Left ventricle myocardium inferior (tissue), 1 donor: ENCODE measurements around the gene ZPR1. TPM values are rescaled to one million over a fixed set of nuclear protein-coding genes. Genes with fewer than 3 reads are reported as not detected.

Experiments
- DNase-seq: peaks from one replicate; pipeline ENCODE4 v3.0.0-alpha.2; 2020
- H3K27ac ChIP-seq: fragments of 200-600 bp; replicated peaks from 2 replicates; pipeline ENCODE4 v1.8.0; 2021
- H3K27me3 ChIP-seq: fragments of 200-600 bp; 2 replicates; pipeline ENCODE4 v1.8.0; 2021; ENCODE audit warnings: low read depth
- H3K36me3 ChIP-seq: fragments of 200-600 bp; 2 replicates; pipeline ENCODE4 v1.8.0; 2021
- H3K4me1 ChIP-seq: fragments of 200-600 bp; 2 replicates; pipeline ENCODE4 v1.8.0; 2021
- H3K4me3 ChIP-seq: fragments of 200-600 bp; 2 replicates; pipeline ENCODE4 v1.8.0; 2021; ENCODE audit warnings: mild to moderate bottlenecking, moderate library complexity
- H3K9me3 ChIP-seq: fragments of 200-600 bp; replicated peaks from 2 replicates; pipeline ENCODE4 v1.8.0; 2021
- intact Hi-C: fragments of 100-400 bp; cut with micrococcal nuclease; formaldehyde crosslinking; loops from one replicate; pipeline ENCODE4 v1.11.0; 2022
- total RNA-seq: library from RNA; stranded (reverse); fragmentation: NEBNext Ultra II Directional; extraction: Animal tissue kit (Norgen Biotek cat#: 25700); gene quantifications from one replicate; pipeline ENCODE4 v1.2.1, GENCODE V29; 2021
- TF ChIP-seq, protein P1 (sequence below): fragments of 200-600 bp; IDR thresholded peaks from 2 replicates; pipeline ENCODE4 v1.8.0; 2021; ENCODE audit warnings: antibody characterized with exemption, mild to moderate bottlenecking, borderline replicate concordance
- donor health status: DM: no; HTN: yes; CAD: no; lungs with severe emphysema.

Gene ZPR1
- total RNA-seq, 1 donor from 2014 or later = 26.4 TPM

DNA sequence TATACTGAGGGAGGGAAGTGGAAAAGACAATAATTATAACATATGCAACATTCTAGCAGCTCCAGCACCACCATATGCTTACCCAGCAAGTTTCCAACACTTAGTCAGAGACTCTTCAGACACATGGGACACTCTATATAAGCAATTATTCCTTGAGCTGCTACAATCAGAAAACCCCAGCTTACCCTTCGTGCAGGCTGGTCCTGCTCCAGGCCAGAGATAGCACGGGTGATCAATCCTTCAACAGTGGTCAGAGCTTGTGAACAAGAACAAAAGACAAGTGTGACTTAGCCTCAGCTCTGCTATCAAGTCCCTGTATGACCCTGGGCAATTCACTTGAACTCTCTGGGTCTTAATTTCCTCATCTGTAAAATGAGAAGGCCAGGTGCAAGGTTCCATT is 1.5 kb downstream of the ZPR1 start:
- Histone ChIP-seq H3K27me3 (no peaks in the 10 kb centered on the region), H3K27ac (no peak overlapping the region), H3K36me3 (peaks cover 54% of the 10 kb centered on the region), H3K4me1 (peaks cover 29% of the 10 kb centered on the region), H3K4me3 (peak overlapping the region; percentile 85), H3K9me3 (no peaks in the 10 kb centered on the region)
- no peak for DNase-seq
- intact Hi-C loops = loop anchor here (5.0 kb wide), 1 partner anchor 321 kb away; no protein-coding TSS in a partner anchor
- TF ChIP-seq, protein P1, sequence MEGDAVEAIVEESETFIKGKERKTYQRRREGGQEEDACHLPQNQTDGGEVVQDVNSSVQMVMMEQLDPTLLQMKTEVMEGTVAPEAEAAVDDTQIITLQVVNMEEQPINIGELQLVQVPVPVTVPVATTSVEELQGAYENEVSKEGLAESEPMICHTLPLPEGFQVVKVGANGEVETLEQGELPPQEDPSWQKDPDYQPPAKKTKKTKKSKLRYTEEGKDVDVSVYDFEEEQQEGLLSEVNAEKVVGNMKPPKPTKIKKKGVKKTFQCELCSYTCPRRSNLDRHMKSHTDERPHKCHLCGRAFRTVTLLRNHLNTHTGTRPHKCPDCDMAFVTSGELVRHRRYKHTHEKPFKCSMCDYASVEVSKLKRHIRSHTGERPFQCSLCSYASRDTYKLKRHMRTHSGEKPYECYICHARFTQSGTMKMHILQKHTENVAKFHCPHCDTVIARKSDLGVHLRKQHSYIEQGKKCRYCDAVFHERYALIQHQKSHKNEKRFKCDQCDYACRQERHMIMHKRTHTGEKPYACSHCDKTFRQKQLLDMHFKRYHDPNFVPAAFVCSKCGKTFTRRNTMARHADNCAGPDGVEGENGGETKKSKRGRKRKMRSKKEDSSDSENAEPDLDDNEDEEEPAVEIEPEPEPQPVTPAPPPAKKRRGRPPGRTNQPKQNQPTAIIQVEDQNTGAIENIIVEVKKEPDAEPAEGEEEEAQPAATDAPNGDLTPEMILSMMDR = no peak

DNA sequence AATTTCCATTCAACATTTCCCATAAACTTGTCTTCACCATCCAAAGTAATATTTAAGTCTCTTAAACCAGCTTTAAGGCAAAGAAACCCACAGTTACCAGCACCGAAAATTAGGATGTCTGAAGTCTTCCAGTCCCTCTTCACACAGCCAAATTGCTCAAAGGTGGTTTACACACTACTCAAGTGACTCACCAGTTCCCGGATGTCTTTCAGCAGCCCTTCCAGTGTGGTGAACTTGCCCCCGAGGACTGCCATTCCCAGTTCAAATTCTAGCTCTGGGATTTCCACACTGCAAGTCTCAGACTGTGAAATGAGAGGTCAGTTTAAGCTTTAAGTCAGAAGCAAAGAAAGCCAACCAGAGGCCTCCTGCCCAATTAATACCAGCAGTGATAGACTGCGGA is 5.1 kb downstream of the ZPR1 start:
- H3K9me3 ChIP-seq = no peaks in the 10 kb centered on the region
- TF ChIP-seq, protein P1 = no peak
- H3K27me3 ChIP-seq = no peaks in the 10 kb centered on the region
- H3K27ac ChIP-seq = no peak overlapping the region
- no peak for DNase-seq
- intact Hi-C loops = no loop called here
- H3K4me1 ChIP-seq = peaks cover 16% of the 10 kb centered on the region
- H3K4me3 ChIP-seq = no peak overlapping the region
- H3K36me3 ChIP-seq = peaks cover 90% of the 10 kb centered on the region

DNA sequence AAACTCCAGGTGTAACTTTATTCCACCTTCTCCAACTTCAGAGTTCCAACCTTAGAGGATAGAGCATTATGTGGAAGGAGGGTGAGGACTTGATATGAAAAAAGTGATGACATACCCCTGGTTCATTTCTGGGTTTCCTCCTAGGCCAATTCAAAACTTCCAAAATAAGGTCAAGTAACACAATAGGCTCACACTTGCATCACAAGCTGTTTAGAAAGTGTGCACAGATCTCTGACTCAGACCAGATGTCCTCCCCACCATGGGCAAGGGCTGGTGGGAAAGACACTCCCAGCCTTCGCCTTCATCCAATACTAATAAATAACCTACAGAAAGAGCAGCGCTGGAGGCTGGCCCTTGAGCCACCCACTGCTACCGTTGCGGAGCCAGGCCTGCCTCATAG is 9.3 kb downstream of the ZPR1 start:
- peaks cover 3% of the 10 kb centered on the region for H3K4me1 ChIP-seq
- no peaks in the 10 kb centered on the region for H3K27me3 ChIP-seq
- no peaks in the 10 kb centered on the region for H3K9me3 ChIP-seq
- intact Hi-C loops = no loop called here
- H3K27ac ChIP-seq = no peak overlapping the region
- H3K36me3 ChIP-seq = peaks cover 63% of the 10 kb centered on the region
- TF ChIP-seq, protein P1 = no peak
- DNase-seq = no peak
- no peak overlapping the region for H3K4me3 ChIP-seq

DNA sequence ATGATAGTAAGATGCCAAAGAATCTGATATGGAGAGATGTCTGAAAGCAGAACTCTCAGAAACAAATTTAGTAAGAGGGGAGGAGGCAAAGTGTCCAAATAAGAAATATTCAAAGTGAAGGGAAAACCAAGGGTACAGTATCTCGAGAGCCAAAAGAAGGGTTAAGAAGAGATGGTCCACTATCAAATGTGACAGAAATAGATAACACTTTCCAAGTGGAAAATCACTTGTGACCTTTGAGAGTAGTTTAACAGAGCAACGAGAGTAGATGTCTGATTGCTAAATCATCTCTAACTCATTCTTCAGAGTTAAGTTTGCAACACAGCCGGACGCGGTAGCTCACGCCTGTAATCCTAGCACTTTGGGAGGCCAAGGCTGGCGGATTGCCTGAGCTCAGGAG is 10.8 kb downstream of the ZPR1 start:
- H3K9me3 ChIP-seq = no peaks in the 10 kb centered on the region
- no peak overlapping the region for H3K27ac ChIP-seq
- no peak overlapping the region for H3K4me3 ChIP-seq
- TF ChIP-seq, protein P1 = no peak
- H3K36me3 ChIP-seq = peaks cover 48% of the 10 kb centered on the region
- no peaks in the 10 kb centered on the region for H3K27me3 ChIP-seq
- no peak for DNase-seq
- H3K4me1 ChIP-seq = peaks cover 17% of the 10 kb centered on the region
- intact Hi-C loops = no loop called here

DNA sequence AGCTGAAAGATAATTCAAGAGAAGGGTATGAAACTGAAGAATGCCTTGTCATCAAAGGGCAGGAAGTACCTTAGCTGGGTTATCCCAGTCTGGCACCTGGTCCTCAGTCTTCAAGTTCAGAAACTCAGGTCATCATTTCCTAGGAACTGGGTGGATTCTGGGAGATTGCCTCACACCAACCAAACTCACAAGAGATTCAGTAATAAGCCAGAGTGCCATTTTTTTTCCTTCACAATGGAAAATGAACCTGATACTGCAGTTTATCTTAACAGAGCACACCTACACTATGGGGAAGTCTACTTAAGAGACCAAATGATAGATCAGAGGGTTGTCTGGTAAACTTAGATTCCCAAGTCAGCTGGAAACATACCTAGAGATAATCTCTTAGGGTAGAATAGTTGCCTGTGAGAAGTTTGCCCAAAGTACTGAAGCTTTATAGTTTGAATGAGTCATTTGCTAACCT is 11.3 kb downstream of the ZPR1 start:
- DNase-seq = no peak
- Histone ChIP-seq H3K4me1 (peaks cover 22% of the 10 kb centered on the region), H3K36me3 (peaks cover 43% of the 10 kb centered on the region), H3K9me3 (no peaks in the 10 kb centered on the region), H3K4me3 (no peak overlapping the region), H3K27ac (no peak overlapping the region), H3K27me3 (no peaks in the 10 kb centered on the region)
- TF ChIP-seq, protein P1 = no peak
- intact Hi-C loops = no loop called here
